ENCODE data around the gene FITM1. TPM values are rescaled to one million over a fixed set of nuclear protein-coding genes. Genes with fewer than 3 reads are reported as not detected.

The FITM1 gene
- polyA plus RNA-seq, 3 donors = 2.1 TPM; not detected in 2

DNA sequence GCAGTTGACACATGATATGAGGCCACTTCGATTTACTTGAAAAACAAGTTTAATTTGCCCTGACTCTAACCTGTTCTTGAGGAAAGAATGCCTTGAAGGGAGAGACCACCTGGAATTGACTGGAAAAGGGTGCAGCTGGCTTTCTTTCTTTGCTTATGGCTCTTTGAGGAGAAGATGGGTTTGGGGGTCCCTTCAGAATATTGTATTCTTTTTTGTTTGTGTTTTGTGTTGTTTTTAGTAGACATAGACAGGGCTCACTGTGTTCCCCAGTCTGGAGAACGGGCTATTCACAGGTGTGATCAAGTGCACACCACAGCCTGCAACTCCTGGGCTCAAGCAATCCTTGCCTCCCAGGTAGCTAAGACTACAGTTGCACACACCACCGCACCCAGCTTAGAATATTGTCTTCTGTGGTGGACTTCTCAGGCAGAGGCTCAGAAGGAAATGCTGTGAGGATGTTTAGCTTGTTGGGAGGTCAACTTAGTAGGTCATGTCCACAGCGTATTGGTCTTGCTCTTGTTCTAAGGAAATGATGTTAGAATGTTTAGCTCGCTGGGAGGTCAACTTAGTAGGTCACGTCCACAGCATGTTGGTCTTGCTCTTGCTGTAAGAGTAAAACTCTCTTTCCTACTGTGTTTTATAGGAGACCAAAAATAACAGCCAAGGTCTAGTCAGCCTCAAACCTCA, 14.2 kb upstream of the FITM1 start:
- no CpG with 5 or more reads among the region's 6 CpGs for WGBS (ENCODE audit: insufficient coverage)
- Histone ChIP-seq H3K9ac (ENCODE audit: insufficient read depth, low read length, poor library complexity, severe bottlenecking) (no peak overlapping the region), H4K20me1 (ENCODE audit: insufficient read depth, low read length) (no peaks in the 10 kb centered on the region), H3K27me3 (ENCODE audit: control insufficient read depth in 2 of 2, insufficient read depth in 2 of 2, low read length in 2 of 2) (no peaks in the 10 kb centered on the region), H3K79me2 (ENCODE audit: insufficient read depth, low read length) (peaks cover 24% of the 10 kb centered on the region), H3K27ac (ENCODE audit: low read depth in 1 of 2, low read length in 2 of 2) (peak overlapping the region in 1 of 2 donors; percentile 99), H3K4me1 (ENCODE audit: control insufficient read depth in 1 of 2, insufficient read depth in 2 of 2, low read length in 2 of 2) (peaks cover 19 to 27% of the 10 kb centered on the region in 2 donors), H3K36me3 (replicated peaks in 1 of 2; ENCODE audit: control insufficient read depth in 1 of 2, insufficient read depth in 2 of 2, low read length in 2 of 2) (peaks cover 43 to 51% of the 10 kb centered on the region in 2 donors), H3K9me3 (replicated peaks in 1 of 2; ENCODE audit: control insufficient read depth in 1 of 2, insufficient read depth in 1 of 2, low read length in 2 of 2) (no peaks in the 10 kb centered on the region), H3K4me2 (replicated peaks; ENCODE audit: extremely low read depth, low read length, poor library complexity, severe bottlenecking) (peak overlapping the region; percentile 94), H3K4me3 (replicated peaks in 1 of 3; ENCODE audit: low read depth in 2 of 3, low read length in 3 of 3) (peak overlapping the region in 1 of 3 experiments; percentile 87), H2AFZ (ENCODE audit: insufficient read depth, low read depth, low read length, poor library complexity, severe bottlenecking) (no peak overlapping the region)
- H3K36me3 Mint-ChIP-seq = peaks cover 41 to 54% of the 10 kb centered on the region in 2 donors
- TF ChIP-seq, protein P1, sequence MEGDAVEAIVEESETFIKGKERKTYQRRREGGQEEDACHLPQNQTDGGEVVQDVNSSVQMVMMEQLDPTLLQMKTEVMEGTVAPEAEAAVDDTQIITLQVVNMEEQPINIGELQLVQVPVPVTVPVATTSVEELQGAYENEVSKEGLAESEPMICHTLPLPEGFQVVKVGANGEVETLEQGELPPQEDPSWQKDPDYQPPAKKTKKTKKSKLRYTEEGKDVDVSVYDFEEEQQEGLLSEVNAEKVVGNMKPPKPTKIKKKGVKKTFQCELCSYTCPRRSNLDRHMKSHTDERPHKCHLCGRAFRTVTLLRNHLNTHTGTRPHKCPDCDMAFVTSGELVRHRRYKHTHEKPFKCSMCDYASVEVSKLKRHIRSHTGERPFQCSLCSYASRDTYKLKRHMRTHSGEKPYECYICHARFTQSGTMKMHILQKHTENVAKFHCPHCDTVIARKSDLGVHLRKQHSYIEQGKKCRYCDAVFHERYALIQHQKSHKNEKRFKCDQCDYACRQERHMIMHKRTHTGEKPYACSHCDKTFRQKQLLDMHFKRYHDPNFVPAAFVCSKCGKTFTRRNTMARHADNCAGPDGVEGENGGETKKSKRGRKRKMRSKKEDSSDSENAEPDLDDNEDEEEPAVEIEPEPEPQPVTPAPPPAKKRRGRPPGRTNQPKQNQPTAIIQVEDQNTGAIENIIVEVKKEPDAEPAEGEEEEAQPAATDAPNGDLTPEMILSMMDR (IDR thresholded peaks at IDR 0.05) = no peak
- intact Hi-C loops (cut with micrococcal nuclease) = loop anchor here in 1 of 2 donors (10.0 kb wide), 2 partner anchors 179 to 1191 kb away; partner anchors contain the start of genes DHRS1, NOP9 and PRMT5
- H3K27ac Mint-ChIP-seq = peak overlapping the region in 5 of 7 donors; percentile 77 to 99 (median 99)
- peaks cover 0 to 2% (median 0%) of the 10 kb centered on the region in 7 donors for H3K9me3 Mint-ChIP-seq
- peaks cover 0 to 6% (median 2%) of the 10 kb centered on the region in 3 donors for H3K27me3 Mint-ChIP-seq (ENCODE audit: low read depth in 3 of 3)
- peak overlapping the region; percentile 89 to 94 for H3K4me3 Mint-ChIP-seq
- DNase-seq = no peak
- peaks cover 18% of the 10 kb centered on the region for H3K4me1 Mint-ChIP-seq

DNA sequence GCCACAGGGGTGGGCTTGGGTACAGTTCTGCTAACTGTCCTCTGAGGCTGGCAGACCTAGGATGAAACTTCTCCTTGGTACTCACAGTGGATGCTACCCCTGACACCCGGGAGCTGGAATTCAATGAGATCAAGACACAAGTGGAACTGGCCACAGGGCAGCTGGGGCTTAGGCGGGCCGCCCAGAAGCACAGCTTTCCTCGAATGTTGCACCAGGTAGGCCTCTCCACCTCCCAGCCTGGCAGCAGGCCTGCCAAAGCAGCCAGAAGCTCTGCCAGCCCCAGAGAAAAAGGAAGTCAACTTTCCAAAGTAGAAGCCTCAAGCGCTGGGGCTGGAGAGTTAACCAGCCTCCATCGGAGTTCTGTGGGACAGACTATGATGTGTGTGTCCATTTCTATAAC, 13.3 kb upstream of the FITM1 start:
- Mint-ChIP-seq H3K27ac (peak overlapping the region in 1 of 7 donors; percentile 6), H3K27me3 (ENCODE audit: low read depth in 3 of 3) (peaks cover 0 to 6% (median 2%) of the 10 kb centered on the region in 3 donors), H3K9me3 (peaks cover 0 to 2% (median 0%) of the 10 kb centered on the region in 7 donors), H3K4me3 (no peak overlapping the region), H3K36me3 (peaks cover 47 to 63% of the 10 kb centered on the region in 2 donors), H3K4me1 (peaks cover 18% of the 10 kb centered on the region)
- WGBS (ENCODE audit: insufficient coverage) = 97% methylated on average over 5 of the region's 6 CpGs
- Histone ChIP-seq H2AFZ (ENCODE audit: insufficient read depth, low read depth, low read length, poor library complexity, severe bottlenecking) (no peak overlapping the region), H3K27me3 (ENCODE audit: control insufficient read depth in 2 of 2, insufficient read depth in 2 of 2, low read length in 2 of 2) (no peaks in the 10 kb centered on the region), H3K4me2 (replicated peaks; ENCODE audit: extremely low read depth, low read length, poor library complexity, severe bottlenecking) (no peak overlapping the region), H3K9ac (ENCODE audit: insufficient read depth, low read length, poor library complexity, severe bottlenecking) (no peak overlapping the region), H3K4me1 (ENCODE audit: control insufficient read depth in 1 of 2, insufficient read depth in 2 of 2, low read length in 2 of 2) (peaks cover 19 to 27% of the 10 kb centered on the region in 2 donors), H3K4me3 (replicated peaks in 1 of 3; ENCODE audit: low read depth in 2 of 3, low read length in 3 of 3) (no peak overlapping the region), H3K27ac (ENCODE audit: low read depth in 1 of 2, low read length in 2 of 2) (no peak overlapping the region), H3K79me2 (ENCODE audit: insufficient read depth, low read length) (peaks cover 24% of the 10 kb centered on the region), H4K20me1 (ENCODE audit: insufficient read depth, low read length) (no peaks in the 10 kb centered on the region), H3K9me3 (replicated peaks in 1 of 2; ENCODE audit: control insufficient read depth in 1 of 2, insufficient read depth in 1 of 2, low read length in 2 of 2) (no peaks in the 10 kb centered on the region), H3K36me3 (replicated peaks in 1 of 2; ENCODE audit: control insufficient read depth in 1 of 2, insufficient read depth in 2 of 2, low read length in 2 of 2) (peaks cover 50 to 60% of the 10 kb centered on the region in 2 donors)
- DNase-seq = no peak
- intact Hi-C loops (cut with micrococcal nuclease) = loop anchor here in 1 of 2 donors (10.0 kb wide), 2 partner anchors 178 to 1192 kb away; partner anchors contain the start of genes DHRS1, NOP9 and PRMT5
- TF ChIP-seq, protein P1 (IDR thresholded peaks at IDR 0.05) = no peak
